Spinal cord (tissue), 10 donors: ENCODE measurements around the gene SHANK1. TPM values are rescaled to one million over a fixed set of nuclear protein-coding genes. Genes with fewer than 3 reads are reported as not detected.
"Not testable (repeated sequence)": the region's sequence is repeated elsewhere in the genome, so short reads cannot be mapped to it uniquely, and the experiment has no call there.

Source experiments
- DNase-seq, 6 donors: peaks; one replicate each; pipeline versions ENCODE4 v3.0.0 to v3.0.0-alpha.2; 2013 to 2015; ENCODE audit warnings: low spot score in 6 of 6, low read depth in 4 of 6
- H3K27ac ChIP-seq: one replicate; pipeline ENCODE4 v1.5.1; 2013; ENCODE audit warnings: low read depth, low read length, control low read depth
- H3K27me3 ChIP-seq: one replicate; pipeline ENCODE4 v1.6.1; 2013; ENCODE audit warnings: low read length; ENCODE audit not compliant: control insufficient read depth, insufficient read depth
- H3K36me3 ChIP-seq: one replicate; pipeline ENCODE4 v1.6.1; 2013; ENCODE audit warnings: low read length; ENCODE audit not compliant: control insufficient read depth, insufficient read depth
- H3K4me1 ChIP-seq: one replicate; pipeline ENCODE4 v1.6.1; 2013; ENCODE audit warnings: low read length; ENCODE audit not compliant: control insufficient read depth, insufficient read depth
- H3K4me3 ChIP-seq: one replicate; pipeline ENCODE4 v1.5.1; 2013; ENCODE audit warnings: low read depth, low read length, control low read depth
- H3K9me3 ChIP-seq: one replicate; pipeline ENCODE4 v1.6.1; 2013; ENCODE audit warnings: low read length; ENCODE audit not compliant: control insufficient read depth, insufficient read depth
- WGBS: methylation state at CpG from one replicate; pipeline ENCODE4 v1.1.5; 2013; ENCODE audit warnings: missing lambda C conversion rate; ENCODE audit not compliant: insufficient coverage; 5-methylcytosine and 5-hydroxymethylcytosine counted together
- polyA plus RNA-seq, 2 donors: library from polyadenylated mRNA; unstranded; fragments of 120-200 nt; gene quantifications; one replicate each; pipeline ENCODE4 v1.2.1, GENCODE V29; 2013; ENCODE audit not compliant: insufficient read length in 2 of 2
- total RNA-seq, 2 donors: library from RNA; depleted of rRNA in 1 of 2; stranded (reverse); fragments of 120-200 nt in 1 of 2; fragments of >200 nt in 1 of 2; gene quantifications; one replicate each; pipeline versions ENCODE4 v1.2.3 to v1.2.4, GENCODE V29; 2013 to 2014
- donor health status: healthy.

Gene SHANK1
- total and polyA plus RNA-seq, 4 donors = 8.4 to 116 (median 61.9) TPM

GRCh38 chr19:50756244-50756643, 36.6 kb upstream of the SHANK1 start:
- not testable (repeated sequence) for H3K4me3 ChIP-seq, H3K9me3 ChIP-seq
- 79% methylated on average over 7 of the region's 8 CpGs for WGBS

GRCh38 chr19:50753879-50754278, 34.3 kb upstream of the SHANK1 start:
- H3K27me3 ChIP-seq = no peaks in the 10 kb centered on the region
- H3K27ac ChIP-seq = no peak overlapping the region
- H3K36me3 ChIP-seq = no peaks in the 10 kb centered on the region
- WGBS = 93% methylated on average over 2 of the region's 4 CpGs
- H3K4me3 ChIP-seq = no peak overlapping the region
- no peaks in the 10 kb centered on the region for H3K9me3 ChIP-seq
- DNase-seq = no peak
- no peaks in the 10 kb centered on the region for H3K4me1 ChIP-seq

More at GRCh38 chr19:50756244-50756643, 36.6 kb upstream of the SHANK1 start:
- not testable (repeated sequence) for H3K27me3 ChIP-seq, H3K36me3 ChIP-seq, H3K27ac ChIP-seq, DNase-seq, H3K4me1 ChIP-seq

GRCh38 chr19:50750010-50750409, 30.4 kb upstream of the SHANK1 start:
- H3K9me3 ChIP-seq = no peaks in the 10 kb centered on the region
- H3K4me3 ChIP-seq = no peak overlapping the region
- no peaks in the 10 kb centered on the region for H3K27me3 ChIP-seq
- 46% methylated on average over 14 of the region's 15 CpGs for WGBS
- H3K27ac ChIP-seq = no peak overlapping the region
- DNase-seq = no peak
- H3K36me3 ChIP-seq = no peaks in the 10 kb centered on the region
- H3K4me1 ChIP-seq = no peaks in the 10 kb centered on the region

GRCh38 chr19:50749490-50749889, 29.9 kb upstream of the SHANK1 start:
- Histone ChIP-seq H3K27ac (no peak overlapping the region), H3K4me1 (no peaks in the 10 kb centered on the region), H3K27me3 (no peaks in the 10 kb centered on the region), H3K9me3 (no peaks in the 10 kb centered on the region), H3K4me3 (no peak overlapping the region), H3K36me3 (no peaks in the 10 kb centered on the region)
- no peak for DNase-seq
- WGBS = 80% methylated on average over 1 of the region's 6 CpGs

- WGBS = 90% methylated on average over 11 of the region's 14 CpGs
Measured at GRCh38 chr19:50747141-50747540, 27.5 kb upstream of the SHANK1 start.

GRCh38 chr19:50745221-50745620, 25.6 kb upstream of the SHANK1 start:
- Histone ChIP-seq H3K27ac (no peak overlapping the region), H3K36me3 (no peaks in the 10 kb centered on the region), H3K4me3 (no peak overlapping the region), H3K4me1 (no peaks in the 10 kb centered on the region), H3K9me3 (no peaks in the 10 kb centered on the region), H3K27me3 (no peaks in the 10 kb centered on the region)
- no CpG with 5 or more reads among the region's 10 CpGs for WGBS
- no peak for DNase-seq

More at GRCh38 chr19:50747141-50747540, 27.5 kb upstream of the SHANK1 start:
- not testable (repeated sequence) for H3K4me3 ChIP-seq, DNase-seq, H3K27ac ChIP-seq, H3K4me1 ChIP-seq, H3K27me3 ChIP-seq, H3K36me3 ChIP-seq, H3K9me3 ChIP-seq

GRCh38 chr19:50743537-50743936, 23.9 kb upstream of the SHANK1 start:
- H3K36me3 ChIP-seq = no peaks in the 10 kb centered on the region
- no CpG with 5 or more reads among the region's 6 CpGs for WGBS
- peaks cover 3% of the 10 kb centered on the region for H3K27me3 ChIP-seq
- H3K27ac ChIP-seq = no peak overlapping the region
- no peaks in the 10 kb centered on the region for H3K4me1 ChIP-seq
- no peaks in the 10 kb centered on the region for H3K9me3 ChIP-seq
- H3K4me3 ChIP-seq = no peak overlapping the region
- DNase-seq = no peak

GRCh38 chr19:50741179-50741933, 21.8 kb upstream of the SHANK1 start:
- Histone ChIP-seq H3K27me3 (peaks cover 3% of the 10 kb centered on the region), H3K9me3 (no peaks in the 10 kb centered on the region), H3K36me3 (no peaks in the 10 kb centered on the region), H3K27ac (no peak overlapping the region), H3K4me1 (no peaks in the 10 kb centered on the region), H3K4me3 (no peak overlapping the region)
- DNase-seq = no peak
- 89% methylated on average over 12 of the region's 18 CpGs for WGBS

GRCh38 chr19:50739914-50740426, 20.4 kb upstream of the SHANK1 start:
- H3K27me3 ChIP-seq = peaks cover 3% of the 10 kb centered on the region
- no peaks in the 10 kb centered on the region for H3K4me1 ChIP-seq
- no peak overlapping the region for H3K27ac ChIP-seq
- no CpG with 5 or more reads among the region's 11 CpGs for WGBS
- no peaks in the 10 kb centered on the region for H3K9me3 ChIP-seq
- DNase-seq = no peak
- H3K4me3 ChIP-seq = no peak overlapping the region
- H3K36me3 ChIP-seq = no peaks in the 10 kb centered on the region
